Measurements from ENCODE around the gene PPHLN1. TPM values are rescaled to one million over a fixed set of nuclear protein-coding genes. Genes with fewer than 3 reads are reported as not detected.

PPHLN1 gene
- total and polyA plus RNA-seq, 4 experiments from 2014 or later: 98.0 to 160 (median 128) TPM

GRCh38 chr12:42364692-42365091 lies 38.7 kb downstream of the PPHLN1 start:
- H3K27ac ChIP-seq (ENCODE audit: low read depth, low read length): no peak overlapping the region
- H3K36me3 Mint-ChIP-seq: peaks cover 4 to 16% of the 10 kb centered on the region in 2 donors
- intact Hi-C loops (cut with micrococcal nuclease): no loop called here
- DNase-seq: no peak
- CTCF ChIA-PET (ENCODE audit: partially characterized antibody): interaction anchor here (1.0 kb wide), 1 partner anchor 12 kb away, joined by 3 read pairs; no protein-coding TSS in a partner anchor
- peaks cover 18 to 45% (median 34%) of the 10 kb centered on the region in 4 donors for H3K4me1 Mint-ChIP-seq
- H3K27me3 ChIP-seq (ENCODE audit: insufficient read depth, low read length): no peaks in the 10 kb centered on the region
- H3K9me3 ChIP-seq (ENCODE audit: control insufficient read depth in 1 of 2, low read length in 2 of 2): no peaks in the 10 kb centered on the region
- H3K4me1 ChIP-seq (ENCODE audit: insufficient read depth, low read length): peaks cover 10% of the 10 kb centered on the region
- H3K27ac Mint-ChIP-seq: peak overlapping the region in 2 of 7 donors; percentile 29 to 66
- H3K4me3 Mint-ChIP-seq: peak overlapping the region in 1 of 8 donors; percentile 33
- no peaks in the 10 kb centered on the region for H3K27me3 Mint-ChIP-seq
- H3K36me3 ChIP-seq (ENCODE audit: insufficient read depth, low read length): no peaks in the 10 kb centered on the region
- no peaks in the 10 kb centered on the region for H3K9me3 Mint-ChIP-seq
- POLR2A ChIA-PET (ENCODE audit: partially characterized antibody): interaction anchor here (1.2 kb wide), 1 partner anchor 11 kb away, joined by 3 read pairs; no protein-coding TSS in a partner anchor
- no peak overlapping the region for H3K4me3 ChIP-seq (ENCODE audit: low read length in 2 of 2)

- H3K9me3 ChIP-seq (ENCODE audit: control insufficient read depth in 1 of 2, low read length in 2 of 2): no peaks in the 10 kb centered on the region
- CTCF ChIA-PET (ENCODE audit: partially characterized antibody): interaction anchor here (1.0 kb wide), 1 partner anchor 11 kb away, joined by 3 read pairs; no protein-coding TSS in a partner anchor
- Mint-ChIP-seq H3K27me3 (no peaks in the 10 kb centered on the region), H3K4me3 (no peak overlapping the region), H3K27ac (peak overlapping the region in 1 of 7 donors; percentile 49), H3K4me1 (peaks cover 17 to 39% (median 32%) of the 10 kb centered on the region in 4 donors), H3K36me3 (peaks cover 4 to 16% of the 10 kb centered on the region in 2 donors), H3K9me3 (no peaks in the 10 kb centered on the region)
- intact Hi-C loops (cut with micrococcal nuclease): no loop called here
- H3K27ac ChIP-seq (ENCODE audit: low read depth, low read length): no peak overlapping the region
- no peak for DNase-seq
- no peak overlapping the region for H3K4me3 ChIP-seq (ENCODE audit: low read length in 2 of 2)
- no peaks in the 10 kb centered on the region for H3K36me3 ChIP-seq (ENCODE audit: insufficient read depth, low read length)
- POLR2A ChIA-PET (ENCODE audit: partially characterized antibody): no interaction called here
- peaks cover 2% of the 10 kb centered on the region for H3K4me1 ChIP-seq (ENCODE audit: insufficient read depth, low read length)
- H3K27me3 ChIP-seq (ENCODE audit: insufficient read depth, low read length): no peaks in the 10 kb centered on the region
These were observed 39.5 kb downstream of the PPHLN1 start for GRCh38 chr12:42365486-42365885.

GRCh38 chr12:42370013-42370412 lies 44.0 kb downstream of the PPHLN1 start:
- Histone ChIP-seq H3K36me3 (ENCODE audit: insufficient read depth, low read length) (no peaks in the 10 kb centered on the region), H3K27me3 (ENCODE audit: insufficient read depth, low read length) (no peaks in the 10 kb centered on the region), H3K9me3 (ENCODE audit: control insufficient read depth in 1 of 2, low read length in 2 of 2) (no peaks in the 10 kb centered on the region), H3K4me3 (ENCODE audit: low read length in 2 of 2) (no peak overlapping the region), H3K27ac (ENCODE audit: low read depth, low read length) (no peak overlapping the region), H3K4me1 (ENCODE audit: insufficient read depth, low read length) (no peaks in the 10 kb centered on the region)
- intact Hi-C loops (cut with micrococcal nuclease): no loop called here
- no peak for DNase-seq
- H3K27ac Mint-ChIP-seq: peak overlapping the region in 2 of 7 donors; percentile 2 to 23
- no peaks in the 10 kb centered on the region for H3K27me3 Mint-ChIP-seq
- no peak overlapping the region for H3K4me3 Mint-ChIP-seq
- no peaks in the 10 kb centered on the region for H3K9me3 Mint-ChIP-seq
- ChIA-PET CTCF (ENCODE audit: partially characterized antibody) (interaction anchor here (1.3 to 3.6 kb wide), 6 partner anchors 9 to 242 kb away, joined by 3 to 21 read pairs (median 8); no protein-coding TSS in a partner anchor), POLR2A (ENCODE audit: partially characterized antibody) (no interaction called here)
- peaks cover 0 to 8% of the 10 kb centered on the region in 2 donors for H3K36me3 Mint-ChIP-seq
- H3K4me1 Mint-ChIP-seq: peaks cover 7 to 20% (median 13%) of the 10 kb centered on the region in 4 donors

DNA sequence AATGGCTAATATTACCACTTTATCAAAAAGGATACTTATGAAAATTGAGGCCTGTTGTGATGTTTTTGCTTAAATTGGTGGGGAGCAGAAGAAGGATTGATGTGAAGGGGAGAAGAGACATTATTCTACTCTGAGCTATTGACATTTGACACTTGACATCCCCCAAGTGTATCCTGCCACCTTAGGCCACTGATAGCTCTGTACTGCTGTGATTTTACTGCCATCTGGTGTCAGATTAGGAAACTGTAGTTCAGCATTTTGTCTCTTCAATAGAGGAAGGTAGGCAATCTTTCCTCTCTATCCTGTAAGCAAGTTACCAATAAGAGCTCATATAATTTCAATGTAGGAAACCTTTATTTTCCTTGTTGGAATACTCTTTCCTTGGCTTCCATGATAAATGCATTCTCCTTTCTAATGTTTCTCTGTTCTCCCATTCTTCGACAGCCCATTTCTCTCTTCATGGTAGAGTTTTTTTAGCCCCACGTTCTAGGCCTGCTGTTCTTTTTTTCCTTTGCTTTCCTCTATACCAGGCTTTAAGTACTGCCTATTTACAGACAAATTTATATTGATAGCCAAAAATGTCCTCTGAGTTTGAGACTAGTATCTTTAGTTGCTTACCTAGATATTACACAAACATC lies 46.3 kb downstream of the PPHLN1 start:
- no peak overlapping the region for H3K4me3 ChIP-seq (ENCODE audit: low read length in 2 of 2)
- no peaks in the 10 kb centered on the region for H3K4me1 ChIP-seq (ENCODE audit: insufficient read depth, low read length)
- Mint-ChIP-seq H3K4me3 (no peak overlapping the region), H3K4me1 (peaks cover 0 to 16% (median 7%) of the 10 kb centered on the region in 4 donors), H3K27me3 (no peaks in the 10 kb centered on the region), H3K9me3 (no peaks in the 10 kb centered on the region), H3K27ac (peak overlapping the region in 2 of 7 donors; percentile 26 to 43), H3K36me3 (peaks cover 9 to 18% of the 10 kb centered on the region in 2 donors)
- no peaks in the 10 kb centered on the region for H3K27me3 ChIP-seq (ENCODE audit: insufficient read depth, low read length)
- peak in 4 of 5 donors; percentile 43 to 55 (median 52) for DNase-seq
- ChIA-PET POLR2A (ENCODE audit: partially characterized antibody) (no interaction called here), CTCF (ENCODE audit: partially characterized antibody) (interaction anchor here (0.6 to 3.6 kb wide), 26 partner anchors 9 to 1095 kb away, joined by 3 to 45 read pairs (median 4); no protein-coding TSS in a partner anchor)
- peaks cover 9% of the 10 kb centered on the region for H3K36me3 ChIP-seq (ENCODE audit: insufficient read depth, low read length)
- intact Hi-C loops (cut with micrococcal nuclease): loop anchor here (1.0 kb wide), 1 partner anchor 243 kb away; no protein-coding TSS in a partner anchor
- no peak overlapping the region for H3K27ac ChIP-seq (ENCODE audit: low read depth, low read length)
- no peaks in the 10 kb centered on the region for H3K9me3 ChIP-seq (ENCODE audit: control insufficient read depth in 1 of 2, low read length in 2 of 2)

DNA sequence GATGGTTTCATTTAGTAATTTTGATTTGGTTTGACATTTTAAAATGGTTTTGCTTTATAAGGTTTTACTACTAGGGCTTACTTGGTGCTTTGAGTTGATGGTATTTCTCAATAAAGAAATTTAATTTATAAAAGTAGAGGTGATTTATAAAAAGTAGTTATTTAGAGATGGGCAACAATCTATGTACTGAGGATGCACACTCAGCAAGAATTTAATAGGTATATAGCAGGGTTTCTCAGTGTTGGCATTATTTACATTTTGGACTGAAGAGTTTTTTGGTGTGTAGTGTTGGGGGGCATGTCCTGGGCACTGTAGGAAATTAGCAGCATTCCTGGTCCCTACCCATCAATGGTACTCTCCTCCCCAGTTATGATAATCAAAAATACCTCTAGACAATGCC lies 47.7 kb downstream of the PPHLN1 start:
- POLR2A ChIA-PET (ENCODE audit: partially characterized antibody): no interaction called here
- no peak overlapping the region for H3K4me3 ChIP-seq (ENCODE audit: low read length in 2 of 2)
- intact Hi-C loops (cut with micrococcal nuclease): no loop called here
- Mint-ChIP-seq H3K4me3 (no peak overlapping the region), H3K4me1 (peaks cover 0 to 16% (median 7%) of the 10 kb centered on the region in 4 donors), H3K27ac (peak overlapping the region in 1 of 7 donors; percentile 15), H3K36me3 (peaks cover 11 to 25% of the 10 kb centered on the region in 2 donors), H3K9me3 (no peaks in the 10 kb centered on the region), H3K27me3 (no peaks in the 10 kb centered on the region)
- H3K27me3 ChIP-seq (ENCODE audit: insufficient read depth, low read length): no peaks in the 10 kb centered on the region
- CTCF ChIA-PET (ENCODE audit: partially characterized antibody): interaction anchor here (0.9 to 3.6 kb wide), 5 partner anchors 9 to 245 kb away, joined by 4 to 45 read pairs (median 9); no protein-coding TSS in a partner anchor
- H3K36me3 ChIP-seq (ENCODE audit: insufficient read depth, low read length): peaks cover 9% of the 10 kb centered on the region
- no peak overlapping the region for H3K27ac ChIP-seq (ENCODE audit: low read depth, low read length)
- no peaks in the 10 kb centered on the region for H3K9me3 ChIP-seq (ENCODE audit: control insufficient read depth in 1 of 2, low read length in 2 of 2)
- H3K4me1 ChIP-seq (ENCODE audit: insufficient read depth, low read length): no peaks in the 10 kb centered on the region
- DNase-seq: no peak

GRCh38 chr12:42380733-42381132 lies 54.8 kb downstream of the PPHLN1 start:
- H3K4me1 Mint-ChIP-seq: peaks cover 4 to 17% (median 11%) of the 10 kb centered on the region in 4 donors
- no peaks in the 10 kb centered on the region for H3K9me3 Mint-ChIP-seq
- intact Hi-C loops (cut with micrococcal nuclease): no loop called here
- Histone ChIP-seq H3K4me3 (ENCODE audit: low read length in 2 of 2) (no peak overlapping the region), H3K27ac (ENCODE audit: low read depth, low read length) (no peak overlapping the region), H3K4me1 (ENCODE audit: insufficient read depth, low read length) (no peaks in the 10 kb centered on the region), H3K9me3 (ENCODE audit: control insufficient read depth in 1 of 2, low read length in 2 of 2) (no peaks in the 10 kb centered on the region), H3K27me3 (ENCODE audit: insufficient read depth, low read length) (no peaks in the 10 kb centered on the region), H3K36me3 (ENCODE audit: insufficient read depth, low read length) (peaks cover 7% of the 10 kb centered on the region)
- H3K36me3 Mint-ChIP-seq: peaks cover 38 to 50% of the 10 kb centered on the region in 2 donors
- CTCF ChIA-PET (ENCODE audit: partially characterized antibody): interaction anchor here (1.5 kb wide), 1 partner anchor 8 kb away, joined by 10 read pairs; no protein-coding TSS in a partner anchor
- POLR2A ChIA-PET (ENCODE audit: partially characterized antibody): no interaction called here
- H3K4me3 Mint-ChIP-seq: no peak overlapping the region
- DNase-seq: no peak
- no peaks in the 10 kb centered on the region for H3K27me3 Mint-ChIP-seq
- H3K27ac Mint-ChIP-seq: no peak overlapping the region

DNA sequence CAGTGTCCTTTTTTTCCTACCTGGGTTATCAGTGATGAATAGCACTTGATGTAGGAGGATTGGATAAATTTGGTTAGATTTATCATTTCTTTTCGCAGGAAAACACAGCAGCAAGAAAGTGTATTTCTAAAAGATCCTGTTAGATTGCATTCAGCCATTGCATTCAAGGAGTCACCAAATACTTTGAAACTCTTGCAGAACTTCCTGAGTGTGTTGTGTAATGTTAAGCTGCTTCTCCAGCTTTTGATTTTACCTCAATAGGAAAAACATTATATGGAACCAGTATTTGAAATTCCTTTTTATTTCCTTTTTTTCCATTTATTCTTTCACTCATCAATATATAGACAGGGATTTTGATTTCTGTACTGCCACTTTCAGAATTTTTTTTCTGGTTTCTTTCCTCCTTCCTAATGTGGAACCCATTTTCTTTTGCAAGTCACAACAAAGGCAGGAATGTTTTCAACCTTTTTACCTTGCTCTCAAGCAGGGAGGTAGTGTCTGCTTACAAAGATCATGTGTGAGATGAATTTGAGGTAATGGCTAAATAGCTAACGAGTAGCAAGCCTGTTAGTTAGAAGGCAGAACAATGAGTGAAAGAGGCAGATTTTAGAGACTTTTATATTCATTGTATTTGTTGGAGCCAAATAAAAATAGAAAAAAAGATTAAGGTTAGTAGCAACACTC lies 56.2 kb downstream of the PPHLN1 start:
- no peaks in the 10 kb centered on the region for H3K4me1 ChIP-seq (ENCODE audit: insufficient read depth, low read length)
- Mint-ChIP-seq H3K27me3 (no peaks in the 10 kb centered on the region), H3K4me1 (peaks cover 5 to 17% (median 11%) of the 10 kb centered on the region in 4 donors), H3K36me3 (peaks cover 29 to 42% of the 10 kb centered on the region in 2 donors), H3K9me3 (no peaks in the 10 kb centered on the region), H3K27ac (peak overlapping the region in 2 of 7 donors; percentile 46 to 55), H3K4me3 (peak overlapping the region in 1 of 8 donors; percentile 1)
- intact Hi-C loops (cut with micrococcal nuclease): no loop called here
- no peak for DNase-seq
- no peaks in the 10 kb centered on the region for H3K36me3 ChIP-seq (ENCODE audit: insufficient read depth, low read length)
- H3K9me3 ChIP-seq (ENCODE audit: control insufficient read depth in 1 of 2, low read length in 2 of 2): no peaks in the 10 kb centered on the region
- POLR2A ChIA-PET (ENCODE audit: partially characterized antibody): no interaction called here
- H3K4me3 ChIP-seq (ENCODE audit: low read length in 2 of 2): no peak overlapping the region
- no peaks in the 10 kb centered on the region for H3K27me3 ChIP-seq (ENCODE audit: insufficient read depth, low read length)
- CTCF ChIA-PET (ENCODE audit: partially characterized antibody): interaction anchor here (0.9 to 5.9 kb wide), 3 partner anchors 8 to 10 kb away, joined by 3 to 45 read pairs (median 4); no protein-coding TSS in a partner anchor
- no peak overlapping the region for H3K27ac ChIP-seq (ENCODE audit: low read depth, low read length)
